Measurements from ENCODE around the gene MICOS13.
"Not testable (repeated sequence)": the region's sequence is repeated elsewhere in the genome, so short reads cannot be mapped to it uniquely, and the experiment has no call there.

Gene MICOS13

DNA sequence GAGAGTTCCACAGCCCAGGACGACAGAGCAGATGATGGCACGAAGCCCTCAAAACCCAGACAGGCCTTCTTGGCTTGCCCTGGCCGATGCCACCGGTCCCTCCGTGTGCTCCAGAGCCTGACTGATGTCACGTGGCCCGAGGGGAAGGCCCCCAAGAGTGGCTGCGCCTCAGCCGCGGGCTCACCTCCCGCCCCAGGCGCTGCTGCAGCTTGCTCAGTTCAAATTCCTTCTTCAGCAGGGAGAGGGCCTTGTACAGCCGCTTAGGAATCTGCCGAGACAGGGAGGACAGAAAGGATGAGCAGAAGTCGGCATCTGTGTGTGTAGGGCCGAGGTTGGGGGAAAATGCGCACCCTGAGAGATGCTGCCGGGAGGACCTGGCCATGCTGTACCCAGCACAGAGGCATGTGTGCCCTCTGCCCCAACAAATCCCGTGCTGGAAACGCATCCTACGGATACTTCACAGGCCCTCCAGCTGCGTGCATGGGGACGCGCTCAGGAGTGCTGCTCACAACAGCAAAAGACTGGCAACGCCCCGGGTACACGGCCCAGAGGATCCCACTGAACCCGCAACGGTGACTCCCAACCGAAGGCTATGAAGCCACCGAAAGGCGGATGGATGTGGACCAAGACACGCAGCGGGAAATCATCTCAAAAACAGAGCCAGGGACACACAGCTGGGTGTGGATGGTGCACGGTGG is 26.7 kb upstream of the MICOS13 start:
- TF ChIP-seq, protein P1, sequence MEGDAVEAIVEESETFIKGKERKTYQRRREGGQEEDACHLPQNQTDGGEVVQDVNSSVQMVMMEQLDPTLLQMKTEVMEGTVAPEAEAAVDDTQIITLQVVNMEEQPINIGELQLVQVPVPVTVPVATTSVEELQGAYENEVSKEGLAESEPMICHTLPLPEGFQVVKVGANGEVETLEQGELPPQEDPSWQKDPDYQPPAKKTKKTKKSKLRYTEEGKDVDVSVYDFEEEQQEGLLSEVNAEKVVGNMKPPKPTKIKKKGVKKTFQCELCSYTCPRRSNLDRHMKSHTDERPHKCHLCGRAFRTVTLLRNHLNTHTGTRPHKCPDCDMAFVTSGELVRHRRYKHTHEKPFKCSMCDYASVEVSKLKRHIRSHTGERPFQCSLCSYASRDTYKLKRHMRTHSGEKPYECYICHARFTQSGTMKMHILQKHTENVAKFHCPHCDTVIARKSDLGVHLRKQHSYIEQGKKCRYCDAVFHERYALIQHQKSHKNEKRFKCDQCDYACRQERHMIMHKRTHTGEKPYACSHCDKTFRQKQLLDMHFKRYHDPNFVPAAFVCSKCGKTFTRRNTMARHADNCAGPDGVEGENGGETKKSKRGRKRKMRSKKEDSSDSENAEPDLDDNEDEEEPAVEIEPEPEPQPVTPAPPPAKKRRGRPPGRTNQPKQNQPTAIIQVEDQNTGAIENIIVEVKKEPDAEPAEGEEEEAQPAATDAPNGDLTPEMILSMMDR (IDR thresholded peaks at IDR 0.05; ENCODE audit: low read depth, low read length) = no peak
- no peak overlapping the region for H3K4me3 ChIP-seq (ENCODE audit: low read depth, low read length)

DNA sequence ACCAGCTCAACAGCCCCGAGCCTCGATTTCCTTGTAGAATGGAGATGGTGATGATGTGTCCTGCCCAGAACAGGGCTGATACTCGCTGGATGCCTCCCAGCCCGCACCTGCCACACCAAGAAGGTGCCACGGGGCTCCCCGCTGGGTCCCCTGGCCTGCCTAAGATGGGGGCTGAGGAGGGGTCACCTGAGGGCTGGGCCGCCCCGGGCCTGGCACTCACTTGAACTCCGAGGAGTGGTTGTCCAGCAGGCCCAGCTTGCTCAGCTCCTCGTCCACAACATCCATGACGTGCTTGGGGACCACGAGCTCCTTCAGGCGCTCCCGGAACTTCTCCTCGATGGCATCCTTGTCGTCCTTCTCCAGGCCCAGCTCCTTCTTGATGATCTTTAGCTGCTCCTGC is 25.2 kb upstream of the MICOS13 start:
- TF ChIP-seq, protein P1 (IDR thresholded peaks at IDR 0.05; ENCODE audit: low read depth, low read length) = no peak
- no peak overlapping the region for H3K4me3 ChIP-seq (ENCODE audit: low read depth, low read length)

DNA sequence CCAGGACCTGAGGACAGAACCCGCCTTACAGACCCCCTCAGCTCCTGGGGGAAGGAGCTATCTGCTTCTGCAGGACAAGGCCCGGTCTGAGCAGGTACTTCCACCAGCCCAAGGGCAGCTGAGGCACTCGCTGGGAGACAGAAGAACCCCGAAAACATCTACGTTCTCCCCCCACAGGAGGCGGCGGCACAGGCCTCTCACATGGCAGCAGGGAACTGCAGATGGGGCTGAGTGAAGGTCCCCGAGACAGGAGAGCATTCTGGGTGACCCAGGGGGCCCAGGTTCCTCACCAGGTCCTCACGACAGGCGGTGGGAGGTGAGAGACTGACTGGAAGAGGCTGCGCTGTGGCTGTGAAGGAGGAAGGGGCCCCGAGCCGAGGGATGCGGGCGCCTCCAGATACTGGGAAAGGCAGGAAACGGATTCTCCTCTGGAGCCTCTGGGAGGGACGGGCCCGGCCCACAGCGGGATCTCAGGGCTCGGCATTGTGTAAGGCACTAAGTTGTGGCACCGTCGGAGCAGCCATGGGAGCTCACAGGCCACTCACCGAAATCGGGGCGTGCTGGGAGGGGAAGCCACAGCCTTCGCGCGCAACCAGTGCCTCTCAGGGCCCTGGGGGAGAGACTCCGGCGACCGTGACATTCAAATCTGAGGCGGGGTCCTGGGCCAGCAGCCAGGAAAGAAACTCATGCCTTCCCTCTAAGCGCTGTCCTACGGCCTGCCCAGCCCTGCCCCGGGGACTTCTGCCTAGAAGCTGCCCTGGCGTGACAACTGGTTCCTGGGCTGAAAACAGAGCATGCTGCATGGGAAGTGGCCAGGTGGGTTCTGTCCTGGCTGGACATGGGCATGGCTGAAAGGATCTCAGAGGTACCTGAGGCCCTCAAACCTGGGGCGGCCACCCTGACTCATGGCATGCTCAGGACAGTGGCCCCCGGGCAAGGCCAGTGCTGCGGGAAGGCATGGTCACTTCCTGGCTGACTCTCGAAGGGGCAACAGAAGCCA is 23.8 kb upstream of the MICOS13 start:
- no peak overlapping the region for H3K4me3 ChIP-seq (ENCODE audit: low read depth, low read length)
- TF ChIP-seq, protein P1 (IDR thresholded peaks at IDR 0.05; ENCODE audit: low read depth, low read length) = no peak

DNA sequence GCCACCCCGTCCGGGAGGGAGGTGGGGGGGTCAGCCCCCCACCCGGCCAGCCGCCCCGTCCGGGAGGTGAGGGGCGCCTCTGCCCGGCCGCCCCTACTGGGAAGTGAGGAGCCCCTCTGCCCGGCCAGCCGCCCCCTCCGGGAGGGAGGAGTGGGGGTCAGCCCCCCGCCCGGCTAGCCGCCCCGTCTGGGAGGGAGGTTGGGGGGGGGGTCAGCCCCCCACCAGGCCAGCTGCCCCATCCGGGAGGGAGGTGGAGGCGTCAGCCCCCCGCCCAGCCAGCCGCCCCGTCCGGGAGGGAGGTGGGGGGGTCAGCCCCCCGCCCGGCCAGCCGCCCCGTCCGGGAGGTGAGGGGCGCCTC is 21.7 kb upstream of the MICOS13 start:
- not testable (repeated sequence) for H3K4me3 ChIP-seq (ENCODE audit: low read depth, low read length)

DNA sequence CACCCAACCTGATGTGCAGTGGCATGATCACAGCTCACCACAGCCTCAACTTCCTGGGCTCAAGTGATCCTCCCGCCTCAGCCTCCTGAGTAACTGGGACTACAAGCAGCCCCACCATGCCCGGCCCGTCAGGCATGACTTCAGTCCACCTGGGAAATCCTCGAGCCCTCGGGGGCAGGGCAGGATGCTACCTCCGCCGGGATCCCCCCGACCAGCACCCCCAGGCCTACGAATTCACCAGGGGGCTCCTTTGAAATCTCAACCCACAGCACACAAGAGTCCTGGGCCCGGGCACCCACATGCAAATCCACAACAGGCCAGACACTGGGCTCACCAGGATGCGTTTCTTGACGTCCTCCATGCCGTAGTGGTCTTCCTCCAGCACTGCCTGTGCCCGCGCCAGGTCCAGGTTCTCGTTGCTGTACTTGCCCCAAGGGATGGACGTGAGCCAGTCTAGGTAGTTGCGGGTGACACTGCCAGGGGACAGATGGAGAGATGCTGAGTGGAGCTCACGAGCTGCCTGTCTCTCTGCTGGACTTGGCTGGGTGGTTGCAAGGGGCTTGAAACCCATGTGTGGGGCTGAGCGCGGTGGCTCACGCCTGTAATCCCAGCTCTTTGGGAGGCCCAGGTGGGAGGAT is 20.3 kb upstream of the MICOS13 start:
- H3K4me3 ChIP-seq (ENCODE audit: low read depth, low read length) = no peak overlapping the region
- TF ChIP-seq, protein P1 (IDR thresholded peaks at IDR 0.05; ENCODE audit: low read depth, low read length) = no peak

DNA sequence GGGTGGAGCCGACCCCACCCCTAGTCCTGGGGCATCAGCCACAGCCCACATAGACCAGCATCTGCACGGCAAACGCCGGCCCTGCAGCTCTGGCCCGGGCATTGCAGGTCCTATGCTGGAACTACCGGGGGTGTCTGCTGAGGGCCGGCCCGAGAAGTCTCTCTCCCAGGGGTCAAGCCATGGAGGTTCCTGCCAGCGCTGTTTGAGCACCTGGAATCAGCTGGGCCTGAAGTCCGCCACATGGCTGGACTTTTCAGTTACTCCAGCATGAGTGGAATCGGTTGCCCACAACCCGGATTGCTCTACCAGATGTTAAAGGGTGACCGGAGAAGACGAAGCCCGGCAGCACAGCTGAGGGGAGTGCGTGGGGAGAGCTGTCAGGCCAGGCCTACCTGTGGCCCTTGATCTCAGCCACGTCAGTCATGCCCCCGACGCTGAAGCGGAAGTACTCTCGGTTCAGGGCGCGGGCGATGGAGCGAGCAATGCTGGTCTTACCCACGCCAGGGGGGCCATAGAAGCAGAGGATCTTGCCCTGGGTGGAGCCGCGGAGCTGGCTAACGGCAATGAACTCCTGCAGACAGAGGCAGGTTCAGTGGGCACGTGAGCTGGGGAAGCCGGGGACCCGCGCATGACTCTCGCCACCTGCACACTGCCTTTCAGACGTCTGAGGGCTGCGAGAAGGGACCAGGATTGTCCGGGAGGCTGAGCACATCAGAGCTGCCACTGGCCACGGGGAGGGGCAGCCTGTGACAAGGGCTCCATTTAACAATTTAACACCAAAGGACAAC is 18.5 kb upstream of the MICOS13 start:
- TF ChIP-seq, protein P1 (IDR thresholded peaks at IDR 0.05; ENCODE audit: low read depth, low read length) = no peak
- no peak overlapping the region for H3K4me3 ChIP-seq (ENCODE audit: low read depth, low read length)

All from WI38 (cell line).